K562 (cell line): Measurements from ENCODE around the gene CLCA1. TPM values are rescaled to one million over a fixed set of nuclear protein-coding genes. Genes with fewer than 3 reads are reported as not detected.

Experiments used
- ATAC-seq: fragments of 200-7000 bp; cut with Tn5 transposase; 3 replicates; pipeline ENCODE4 v1.9.1; 2020; ENCODE audit warnings: moderate library complexity
- BruUV-seq: library from RNA; stranded (reverse); fragments of 400-500 nt; replicated peaks from 2 replicates; lab custom pipeline; 2021; lab: Mats Ljungman, UMichigan
- CTCF ChIA-PET: fragments of 300-600 bp; formaldehyde crosslinking; extraction: SDS; loops from one replicate; lab custom pipeline; 2021; ENCODE audit warnings: low intra/inter-chr PET ratio; lab: Yijun Ruan, JAX
- POLR2A ChIA-PET: fragments of 300-600, 350-650 bp; sonication (Branson Sonifier 250); formaldehyde crosslinking; extraction: SDS; loops from one replicate; lab custom pipeline; 2021; ENCODE audit warnings: antibody characterized with exemption, inconsistent platforms; lab: Yijun Ruan, JAX
- DNase-seq, 4 experiments: peaks; one replicate each; pipeline versions ENCODE4 v3.0.0 to v3.0.0-alpha.2; 2011 to 2018; ENCODE audit warnings: low spot score in 3 of 4, mixed read lengths in 3 of 4; ENCODE audit errors: extremely low read depth in 1 of 4
- FAIRE-seq: peaks from 2 replicates; lab custom pipeline; 2011; peaks lifted over from hg19 to GRCh38; lab: Jason Lieb, UNC
- H2AFZ ChIP-seq: 2 replicates; pipeline ENCODE4 v1.6.0; 2011; ENCODE audit warnings: low read depth, low read length, control low read depth, inconsistent platforms
- H3K27ac ChIP-seq: fragments of 200-600 bp; 3 replicates; pipeline ENCODE4 v1.8.0; 2011; ENCODE audit warnings: low read depth, mild to moderate bottlenecking, control low read depth, inconsistent platforms, low read length, moderate library complexity, mixed read lengths; ENCODE audit errors: extremely low read depth
- H3K27me3 ChIP-seq, 2 experiments: fragments of 300-600 bp in 1 of 2; 2 replicates in 1 of 2; 3 replicates in 1 of 2; pipeline versions ENCODE4 v1.6.0 to v1.8.0; 2011; ENCODE audit warnings: inconsistent platforms in 2 of 2, low read length in 2 of 2, mild to moderate bottlenecking in 1 of 2, mixed read lengths in 1 of 2, moderate library complexity in 1 of 2; ENCODE audit not compliant: control insufficient read depth in 2 of 2, insufficient read depth in 2 of 2
- H3K36me3 ChIP-seq: fragments of 300-600 bp; 3 replicates; pipeline ENCODE4 v1.8.0; 2011; ENCODE audit warnings: mild to moderate bottlenecking, low read length, inconsistent platforms; ENCODE audit not compliant: control insufficient read depth, insufficient read depth
- H3K4me1 ChIP-seq, 2 experiments: fragments of 200-600 bp in 1 of 2; replicated peaks in 1 of 2; 2 replicates in 1 of 2; 3 replicates in 1 of 2; pipeline versions ENCODE4 v1.5.1 to v1.8.0; 2011; ENCODE audit warnings: inconsistent platforms in 2 of 2, low read length in 2 of 2, mild to moderate bottlenecking in 1 of 2, mixed read lengths in 1 of 2, moderate library complexity in 1 of 2; ENCODE audit not compliant: control insufficient read depth in 2 of 2, insufficient read depth in 2 of 2
- H3K4me2 ChIP-seq: 2 replicates; pipeline ENCODE4 v1.6.1; 2011; ENCODE audit warnings: low read length, control low read depth, inconsistent platforms, mixed read lengths; ENCODE audit not compliant: insufficient read depth
- H3K4me3 ChIP-seq: fragments of 200-600 bp; sonication (generic), shearing (Covaris generic); 2 replicates; pipeline ENCODE4 v1.5.1; 2016; ENCODE audit warnings: control low read depth, inconsistent platforms
- H3K79me2 ChIP-seq: fragments of 200-600 bp; 3 replicates; pipeline ENCODE4 v1.8.0; 2011; ENCODE audit warnings: low read length, inconsistent platforms; ENCODE audit not compliant: control insufficient read depth, insufficient read depth
- H3K9ac ChIP-seq, 2 experiments: 2 replicates each; pipeline versions ENCODE4 v1.6.0 to v1.6.1; 2011; ENCODE audit warnings: low read depth in 2 of 2, low read length in 2 of 2, control low read depth in 1 of 2, inconsistent platforms in 1 of 2, mild to moderate bottlenecking in 1 of 2, mixed read lengths in 1 of 2; ENCODE audit not compliant: insufficient read depth in 1 of 2
- H3K9me1 ChIP-seq: one replicate; pipeline ENCODE4 v1.6.0; 2011; ENCODE audit warnings: inconsistent platforms, mild to moderate bottlenecking, low read length, moderate library complexity; ENCODE audit not compliant: control insufficient read depth, insufficient read depth
- H3K9me3 ChIP-seq: replicated peaks from 2 replicates; pipeline ENCODE4 v1.5.1; 2011; ENCODE audit warnings: low read depth, low read length, inconsistent platforms; ENCODE audit not compliant: control insufficient read depth, insufficient read depth
- H4K20me1 ChIP-seq: replicated peaks from 2 replicates; pipeline ENCODE4 v1.6.1; 2011; ENCODE audit warnings: low read length, inconsistent platforms, mixed read lengths; ENCODE audit not compliant: control insufficient read depth, insufficient read depth
- FOXJ2 ChIP-seq: fragments of 200-800 bp; sonication (Bioruptor generic); IDR thresholded peaks from 2 replicates; pipeline ENCODE4 v1.6.1; 2016; ENCODE audit warnings: missing genetic modification characterization, missing compliant biosample characterization
- FOXP1 ChIP-seq: sonication (generic); formaldehyde crosslinking; IDR thresholded peaks from 2 replicates; pipeline ENCODE4 v1.8.0; 2022; ENCODE audit warnings: mild to moderate bottlenecking, missing genetic modification reagents
- HNRNPH1 ChIP-seq: fragments of 200-400 bp; formaldehyde crosslinking; optimal IDR thresholded peaks from 2 replicates; pipeline ENCODE3; 2017; ENCODE audit warnings: low read depth, mild to moderate bottlenecking, low read length, moderate library complexity
- HNRNPLL ChIP-seq: fragments of 200-400 bp; formaldehyde crosslinking; IDR thresholded peaks from 2 replicates; pipeline ENCODE4 v1.6.1; 2017; ENCODE audit warnings: low read length, low read depth, mild to moderate bottlenecking; ENCODE audit not compliant: poor library complexity, severe bottlenecking
- PHTF2 ChIP-seq: fragments of 250-450 bp; sonication (Bioruptor Pico); IDR thresholded peaks from 2 replicates; pipeline ENCODE4 v1.5.0; 2021; ENCODE audit warnings: mild to moderate bottlenecking
- RBM34 ChIP-seq: fragments of 200-400 bp; formaldehyde crosslinking; IDR thresholded peaks from 2 replicates; pipeline ENCODE4 v1.6.1; 2018; ENCODE audit warnings: low read length, borderline replicate concordance; ENCODE audit not compliant: insufficient read depth
- SNAPC5 ChIP-seq: fragments of 250-450 bp; sonication (Bioruptor Pico); IDR thresholded peaks from 2 replicates; pipeline ENCODE4 v1.8.0; 2021; ENCODE audit warnings: moderate library complexity, mild to moderate bottlenecking, inconsistent platforms
- TRIM24 ChIP-seq, 2 experiments: fragments of 450-650 bp; IDR thresholded peaks; 2 replicates each; pipeline ENCODE4 v1.6.1; 2016
- VEZF1 ChIP-seq: fragments of 200-800 bp; sonication (Bioruptor generic); IDR thresholded peaks from 2 replicates; pipeline ENCODE4 v1.6.1; 2017; ENCODE audit warnings: missing genetic modification characterization, missing compliant biosample characterization
- ZC3H8 ChIP-seq: fragments of 450-650 bp; IDR thresholded peaks from 2 replicates; pipeline ENCODE4 v1.6.1; 2017
- ZNF561 ChIP-seq: fragments of 450-650 bp; formaldehyde crosslinking; conservative IDR thresholded peaks from 2 replicates; pipeline ENCODE4 v1.4.0; 2020; ENCODE audit warnings: mild to moderate bottlenecking, moderate library complexity
- ZSCAN29 ChIP-seq: fragments of 450-650 bp; IDR thresholded peaks from 2 replicates; pipeline ENCODE4 v1.6.1; 2017
- WGBS: fragments of 100-300 bp; shearing (Covaris generic); methylation state at CpG from one replicate; pipeline ENCODE4 v1.1.6; 2016; ENCODE audit warnings: low coverage, mixed read lengths; ENCODE audit not compliant: insufficient coverage; ENCODE audit errors: missing lambda C conversion rate; 5-methylcytosine and 5-hydroxymethylcytosine counted together
- in situ Hi-C: fragments of 300-500 bp; cut with MboI; formaldehyde crosslinking; loops from 4 replicates; pipeline ENCODE4 v1.15.0; 2018; ENCODE audit warnings: inconsistent platforms, mixed read lengths
- intact Hi-C: fragments of 100-400 bp; cut with micrococcal nuclease; formaldehyde crosslinking; loops from 2 replicates; pipeline ENCODE4 v1.14.2; 2022
- polyA plus RNA-seq, 8 experiments: library from polyadenylated mRNA; depleted of rRNA in 4 of 8; stranded (reverse) in 5 of 8; unstranded in 3 of 8; fragments of >200 nt; fragmentation: Nextera tagmentation in 2 of 8; fragmentation: Illumina TruSeq in 1 of 8; extraction: Ambion mirVana in 2 of 8; extraction: Trizol in 1 of 8; gene quantifications; 2 replicates each; pipeline versions ENCODE4 v1.2.1 to v1.2.3, GENCODE V29; 2011 to 2014; ENCODE audit warnings: inconsistent platforms in 1 of 8, missing spikeins in 1 of 8
- total RNA-seq, 7 experiments: library from RNA; depleted of rRNA in 6 of 7; stranded (reverse); fragments of >200 nt in 6 of 7; fragmentation: Illumina TruSeq in 2 of 7; extraction: Trizol in 2 of 7; gene quantifications; 2 replicates each; pipeline versions ENCODE4 v1.2.1 to v1.2.3, GENCODE V29; 2011 to 2021; ENCODE audit warnings: low replicate concordance in 1 of 7

Gene CLCA1
- total and polyA plus RNA-seq, 9 of the 15 experiments (the other 6 are each of a cell fraction or from before 2014, with no cell fraction given): 0.03 to 0.08 (median 0.04) TPM; not detected in 6

DNA sequence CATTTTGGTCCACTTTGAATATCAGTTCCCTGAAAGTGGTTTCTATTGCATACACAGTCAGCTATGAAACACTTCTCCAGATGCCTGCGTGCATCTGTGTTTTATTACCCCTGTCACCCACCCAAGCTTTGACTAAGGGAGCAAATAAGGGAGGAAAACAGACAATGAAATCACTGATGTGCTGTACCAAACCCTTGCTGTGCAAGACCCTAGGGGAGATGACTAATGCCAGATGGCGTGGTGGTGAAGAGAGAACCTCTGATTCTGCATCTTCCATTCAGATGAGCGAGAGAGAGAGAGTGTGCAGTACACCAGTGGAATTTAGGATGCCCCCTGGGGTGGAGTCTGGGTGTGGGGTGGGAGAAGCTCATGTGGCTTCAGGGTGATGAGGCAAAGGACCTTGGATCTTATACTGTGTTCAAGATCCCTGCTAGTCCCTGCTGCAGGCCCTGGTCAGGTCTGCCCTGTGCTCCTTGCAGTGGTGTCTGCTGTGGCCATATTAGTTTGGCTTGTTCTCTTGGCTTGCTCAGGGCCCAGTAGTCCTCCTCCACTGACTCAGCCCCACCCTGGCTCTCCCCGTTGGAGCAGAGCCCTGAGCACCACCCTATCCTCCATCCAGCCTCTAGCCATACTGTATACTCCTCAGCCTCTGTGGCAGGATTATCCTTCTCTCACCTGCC, 18.5 kb downstream of the CLCA1 start:
- Histone ChIP-seq H3K4me1 (no peaks in the 10 kb centered on the region), H3K27ac (no peak overlapping the region), H3K79me2 (no peaks in the 10 kb centered on the region), H3K9ac (no peak overlapping the region), H3K4me2 (no peak overlapping the region), H3K9me1 (no peaks in the 10 kb centered on the region), H3K9me3 (no peaks in the 10 kb centered on the region), H3K36me3 (no peaks in the 10 kb centered on the region), H3K27me3 (peaks cover 4 to 10% of the 10 kb centered on the region in 2 experiments; a peak in 4 of 5 replicates), H2AFZ (no peak overlapping the region), H3K4me3 (no peak overlapping the region), H4K20me1 (no peaks in the 10 kb centered on the region)
- CTCF ChIA-PET: interaction anchor here (1.3 kb wide), 1 partner anchor 13 kb away, joined by 4 read pairs; no protein-coding TSS in a partner anchor
- DNase-seq: no peak
- no peak for ATAC-seq
- in situ Hi-C loops: no loop called here
- POLR2A ChIA-PET: no interaction called here
- intact Hi-C loops: no loop called here
- no peak for FAIRE-seq
- WGBS: 4% methylated on average over 4 of the region's 4 CpGs
- TF ChIP-seq VEZF1: no peak
- BruUV-seq: no TSS peak

DNA sequence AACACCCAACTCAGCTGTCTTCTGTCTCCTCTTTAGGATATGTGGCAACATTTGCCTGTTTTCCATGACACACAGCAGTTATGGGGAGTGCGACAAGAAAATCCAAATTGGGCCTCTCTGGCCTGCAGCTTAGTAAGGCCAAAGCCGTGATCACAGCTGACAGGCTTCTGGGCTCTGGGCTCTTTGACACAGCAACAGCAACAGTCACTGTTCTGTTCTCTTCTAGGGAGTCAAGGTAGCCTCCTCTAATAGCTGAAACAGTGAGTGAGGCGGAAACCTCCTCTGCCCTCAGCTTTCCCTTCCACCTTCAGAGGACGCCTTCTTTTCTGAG, 19.0 kb downstream of the CLCA1 start:
- Histone ChIP-seq H3K9me3 (no peaks in the 10 kb centered on the region), H3K4me1 (no peaks in the 10 kb centered on the region), H3K36me3 (no peaks in the 10 kb centered on the region), H4K20me1 (no peaks in the 10 kb centered on the region), H3K9me1 (no peaks in the 10 kb centered on the region), H3K4me2 (no peak overlapping the region), H2AFZ (no peak overlapping the region), H3K9ac (no peak overlapping the region), H3K27me3 (peaks cover 4 to 10% of the 10 kb centered on the region in 2 experiments; a peak in 4 of 5 replicates), H3K79me2 (no peaks in the 10 kb centered on the region), H3K4me3 (no peak overlapping the region), H3K27ac (no peak overlapping the region)
- in situ Hi-C loops: no loop called here
- 7% methylated on average over 4 of the region's 4 CpGs for WGBS
- no peak for ATAC-seq
- FAIRE-seq: no peak
- no peak for DNase-seq
- POLR2A ChIA-PET: no interaction called here
- intact Hi-C loops: no loop called here
- CTCF ChIA-PET: interaction anchor here (1.3 kb wide), 1 partner anchor 12 kb away, joined by 4 read pairs; no protein-coding TSS in a partner anchor
- TF ChIP-seq FOXJ2 (tag): no peak
- no peak for TF ChIP-seq TRIM24 (IDR thresholded peaks at IDR 0.05)
- no peak for TF ChIP-seq SNAPC5
- no peak for TF ChIP-seq FOXP1 (CRISPR knock-in tag)
- TF ChIP-seq HNRNPLL: no peak
- TF ChIP-seq HNRNPH1: no peak
- TF ChIP-seq ZSCAN29: no peak
- TF ChIP-seq ZNF561: no peak
- no peak for TF ChIP-seq PHTF2 (CRISPR knock-in tag)
- TF ChIP-seq RBM34: no peak
- TF ChIP-seq ZC3H8: no peak
- BruUV-seq: no TSS peak
